ENCODE results near the gene UBE2J1.
"Not testable (repeated sequence)": the region's sequence is repeated elsewhere in the genome, so short reads cannot be mapped to it uniquely, and the experiment has no call there.

The UBE2J1 gene, protein sequence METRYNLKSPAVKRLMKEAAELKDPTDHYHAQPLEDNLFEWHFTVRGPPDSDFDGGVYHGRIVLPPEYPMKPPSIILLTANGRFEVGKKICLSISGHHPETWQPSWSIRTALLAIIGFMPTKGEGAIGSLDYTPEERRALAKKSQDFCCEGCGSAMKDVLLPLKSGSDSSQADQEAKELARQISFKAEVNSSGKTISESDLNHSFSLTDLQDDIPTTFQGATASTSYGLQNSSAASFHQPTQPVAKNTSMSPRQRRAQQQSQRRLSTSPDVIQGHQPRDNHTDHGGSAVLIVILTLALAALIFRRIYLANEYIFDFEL

DNA sequence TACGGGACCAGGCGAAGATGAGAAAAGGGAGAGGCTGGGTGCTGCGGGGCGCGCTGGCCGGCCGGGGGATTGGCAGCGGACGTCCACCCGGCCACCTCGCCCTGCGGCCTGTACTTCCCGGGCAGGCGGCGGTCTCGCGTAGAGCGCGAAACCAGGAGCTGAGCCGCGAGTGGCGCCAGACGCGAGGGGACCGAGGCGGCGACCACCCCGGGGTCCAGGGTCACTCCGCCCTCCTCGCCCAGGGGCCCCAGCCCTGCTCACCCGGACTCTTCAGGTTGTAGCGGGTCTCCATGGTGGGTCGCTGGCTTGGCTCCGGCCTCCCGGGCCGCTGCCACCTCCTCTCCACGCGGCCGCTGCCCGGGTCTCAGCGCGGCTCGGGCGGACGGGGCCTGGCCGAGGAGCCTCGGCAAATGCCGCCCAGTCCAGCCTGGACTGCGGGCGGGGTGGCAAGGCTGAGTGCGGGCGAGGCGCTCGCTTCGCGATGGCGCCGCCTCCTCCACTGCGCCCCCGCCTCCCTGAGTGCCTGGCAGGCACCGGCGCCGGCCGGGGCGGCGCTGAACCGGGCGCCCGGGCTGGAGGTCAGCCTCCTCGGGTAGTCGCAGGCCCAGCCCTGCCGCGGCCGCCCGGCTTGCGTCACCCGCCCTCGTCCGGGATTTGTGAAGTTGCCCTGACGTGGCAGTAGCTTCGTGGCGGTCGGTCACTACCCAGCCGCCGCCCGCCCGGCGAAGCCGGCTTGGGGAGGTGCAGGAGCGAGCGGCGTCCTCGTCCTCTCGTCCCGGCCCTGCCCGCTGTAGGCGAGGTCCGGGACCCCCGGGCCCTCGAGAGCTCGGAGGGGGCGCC lies at the start of gene UBE2J1:
TSS of gene UBE2J1 (minus strand) at position 445 of the 840 bp plus-strand sequence. CDS start at position 292, 153 bp downstream.
- Histone ChIP-seq H3K4me3 (ENCODE audit: low read depth, low read length) (peak within 1 kb of the TSS; percentile 68), H3K9ac (ENCODE audit: low read depth, low read length) (peak within 1 kb of the TSS; percentile 73), H3K4me1 (ENCODE audit: control insufficient read depth, insufficient read depth, low read length) (no peaks in the 10 kb centered on the region), H3K9me3 (ENCODE audit: control insufficient read depth, insufficient read depth, low read length) (no peaks in the 10 kb centered on the region), H3K27me3 (ENCODE audit: control insufficient read depth, insufficient read depth, low read length) (peaks cover 40% of the 10 kb centered on the region), H3K36me3 (ENCODE audit: control insufficient read depth, insufficient read depth, low read length) (no peaks in the 10 kb centered on the region)

DNA sequence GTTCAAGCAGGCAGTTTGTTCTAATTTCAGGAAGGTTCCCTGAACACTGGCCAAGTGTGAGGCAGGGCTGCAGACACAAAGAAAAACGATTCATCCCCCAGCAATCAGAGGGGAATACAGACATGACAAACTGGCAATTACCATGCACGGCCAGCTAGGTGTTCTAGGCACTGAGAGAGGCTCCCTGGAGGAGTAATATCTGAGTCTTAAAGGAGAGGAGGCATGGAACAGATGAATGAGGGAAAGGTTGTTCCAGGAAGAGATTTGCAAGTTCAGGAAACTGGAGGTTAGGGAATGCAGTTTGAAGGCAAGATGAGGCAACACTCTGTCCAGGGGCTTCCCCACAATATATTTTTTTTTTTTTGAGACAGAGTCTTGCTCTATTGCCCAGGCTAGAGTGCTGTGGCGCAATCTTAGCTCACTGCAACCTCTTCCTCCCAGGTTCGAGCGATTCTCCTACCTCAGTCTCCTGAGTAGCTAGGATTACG lies 48.4 kb upstream of the UBE2J1 start:
- Histone ChIP-seq H3K9me3 (ENCODE audit: control insufficient read depth, insufficient read depth, low read length) (no peaks in the 10 kb centered on the region), H3K4me1 (ENCODE audit: control insufficient read depth, insufficient read depth, low read length) (peaks cover 10% of the 10 kb centered on the region), H3K27me3 (ENCODE audit: control insufficient read depth, insufficient read depth, low read length) (no peaks in the 10 kb centered on the region), H3K36me3 (ENCODE audit: control insufficient read depth, insufficient read depth, low read length) (no peaks in the 10 kb centered on the region), H3K4me3 (ENCODE audit: low read depth, low read length) (no peak overlapping the region), H3K9ac (ENCODE audit: low read depth, low read length) (no peak overlapping the region)

DNA sequence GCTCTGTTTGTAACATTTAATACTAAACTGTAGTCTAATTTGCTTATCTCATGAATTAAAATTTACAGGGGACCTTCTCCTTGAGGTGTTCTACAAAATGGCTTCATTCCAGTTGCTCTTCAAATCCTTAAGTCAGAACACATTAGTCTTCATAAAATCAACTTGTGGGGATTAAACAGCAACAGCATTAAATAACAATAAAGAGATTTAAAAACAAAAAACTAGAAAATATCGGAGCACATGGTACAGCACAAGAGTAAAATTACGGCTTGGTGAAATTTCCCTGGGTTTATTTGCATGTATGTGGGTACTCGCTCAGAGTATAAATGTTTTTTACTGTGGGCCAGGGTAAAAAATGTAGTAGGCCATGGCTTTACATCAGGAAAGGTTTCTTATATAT lies 47.5 kb upstream of the UBE2J1 start:
- no peak overlapping the region for H3K9ac ChIP-seq (ENCODE audit: low read depth, low read length)
- no peak overlapping the region for H3K4me3 ChIP-seq (ENCODE audit: low read depth, low read length)

DNA sequence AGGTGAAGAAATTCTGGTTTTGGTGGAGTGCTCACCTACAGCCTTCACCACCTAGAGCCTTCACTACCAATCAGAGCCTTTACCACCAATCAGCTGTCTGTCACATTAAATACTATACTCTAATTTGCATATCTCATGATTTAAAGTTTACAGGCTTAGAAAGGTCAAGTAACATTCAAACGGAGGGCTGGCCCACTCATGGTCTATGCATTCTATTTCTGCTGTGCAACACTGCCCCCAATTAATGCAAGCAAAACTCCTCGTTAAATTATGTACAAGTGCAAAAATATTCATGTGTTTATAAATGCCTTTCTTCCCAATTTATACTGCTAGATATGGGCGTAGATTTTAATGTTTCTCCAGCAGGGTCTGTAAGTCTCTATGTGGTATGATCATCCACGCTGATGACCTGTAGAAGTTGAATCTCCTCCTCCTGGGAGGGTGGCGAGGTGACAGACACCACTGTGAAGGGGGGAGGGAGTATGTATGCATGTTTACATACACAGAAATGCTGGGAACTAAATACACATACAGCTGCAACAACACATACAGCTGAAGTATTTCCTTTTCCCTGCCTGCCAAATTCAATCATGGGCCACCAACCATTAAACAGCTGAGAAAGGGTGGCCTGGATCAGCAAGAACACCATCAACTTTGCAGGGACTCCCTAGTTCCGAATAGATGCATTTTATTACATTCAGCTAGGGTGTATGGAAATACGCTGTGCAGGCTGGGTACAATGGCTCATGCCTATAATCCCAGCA lies 46.4 kb upstream of the UBE2J1 start:
- no peaks in the 10 kb centered on the region for H3K4me1 ChIP-seq (ENCODE audit: control insufficient read depth, insufficient read depth, low read length)
- no peaks in the 10 kb centered on the region for H3K9me3 ChIP-seq (ENCODE audit: control insufficient read depth, insufficient read depth, low read length)
- H3K4me3 ChIP-seq (ENCODE audit: low read depth, low read length), result no peak overlapping the region
- H3K9ac ChIP-seq (ENCODE audit: low read depth, low read length), result no peak overlapping the region
- no peaks in the 10 kb centered on the region for H3K36me3 ChIP-seq (ENCODE audit: control insufficient read depth, insufficient read depth, low read length)
- no peaks in the 10 kb centered on the region for H3K27me3 ChIP-seq (ENCODE audit: control insufficient read depth, insufficient read depth, low read length)

More for the DNA sequence above, 47.5 kb upstream of the UBE2J1 start:
- H3K36me3 ChIP-seq (ENCODE audit: control insufficient read depth, insufficient read depth, low read length), result no peaks in the 10 kb centered on the region
- no peaks in the 10 kb centered on the region for H3K27me3 ChIP-seq (ENCODE audit: control insufficient read depth, insufficient read depth, low read length)
- H3K4me1 ChIP-seq (ENCODE audit: control insufficient read depth, insufficient read depth, low read length), result peaks cover 3% of the 10 kb centered on the region
- H3K9me3 ChIP-seq (ENCODE audit: control insufficient read depth, insufficient read depth, low read length), result no peaks in the 10 kb centered on the region

DNA sequence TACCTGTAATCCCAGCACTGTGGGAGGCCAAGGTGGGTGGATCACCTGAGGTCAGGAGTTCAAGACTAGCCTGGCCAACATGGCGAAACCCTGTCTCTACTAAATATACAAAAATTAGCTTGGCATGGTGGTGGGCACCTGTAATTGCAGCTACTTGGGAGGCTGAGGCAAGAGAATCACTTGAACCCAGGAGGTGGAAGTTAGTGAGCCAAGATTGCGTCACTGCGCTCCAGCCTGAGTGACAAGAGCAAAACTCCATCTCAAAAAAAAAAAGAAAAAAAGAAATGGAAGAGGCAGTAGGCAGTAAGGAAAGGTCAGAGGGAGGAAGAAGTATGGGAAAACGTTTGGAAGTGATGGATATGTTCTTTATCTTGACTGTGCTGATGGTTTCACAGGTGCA lies 45.4 kb upstream of the UBE2J1 start:
- not testable (repeated sequence) for H3K9ac ChIP-seq (ENCODE audit: low read depth, low read length); H3K4me3 ChIP-seq (ENCODE audit: low read depth, low read length); H3K9me3 ChIP-seq (ENCODE audit: control insufficient read depth, insufficient read depth, low read length); H3K4me1 ChIP-seq (ENCODE audit: control insufficient read depth, insufficient read depth, low read length); H3K27me3 ChIP-seq (ENCODE audit: control insufficient read depth, insufficient read depth, low read length); H3K36me3 ChIP-seq (ENCODE audit: control insufficient read depth, insufficient read depth, low read length)

DNA sequence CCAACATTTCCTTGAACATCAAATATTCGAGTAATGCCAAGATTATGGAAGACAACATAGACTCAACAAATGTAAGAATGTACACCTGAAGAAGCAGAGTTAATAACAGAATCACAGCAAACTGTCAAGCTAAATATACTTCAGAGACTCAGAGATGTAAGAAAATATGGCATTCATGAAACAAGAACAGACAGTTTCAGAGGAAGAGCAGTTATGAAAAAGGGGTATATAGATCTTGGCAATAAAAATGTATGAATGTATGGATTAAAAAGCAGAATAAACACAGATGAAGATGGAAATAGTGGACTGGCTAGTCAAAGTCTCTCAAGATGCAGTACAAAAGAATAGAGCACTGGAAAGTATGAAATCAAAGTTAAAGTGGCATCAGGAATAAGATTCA lies 41.1 kb upstream of the UBE2J1 start:
- no peak overlapping the region for H3K9ac ChIP-seq (ENCODE audit: low read depth, low read length)
- H3K4me3 ChIP-seq (ENCODE audit: low read depth, low read length), result no peak overlapping the region
- H3K9me3 ChIP-seq (ENCODE audit: control insufficient read depth, insufficient read depth, low read length), result no peaks in the 10 kb centered on the region
- H3K4me1 ChIP-seq (ENCODE audit: control insufficient read depth, insufficient read depth, low read length), result no peaks in the 10 kb centered on the region
- H3K36me3 ChIP-seq (ENCODE audit: control insufficient read depth, insufficient read depth, low read length), result no peaks in the 10 kb centered on the region
- H3K27me3 ChIP-seq (ENCODE audit: control insufficient read depth, insufficient read depth, low read length), result no peaks in the 10 kb centered on the region

DNA sequence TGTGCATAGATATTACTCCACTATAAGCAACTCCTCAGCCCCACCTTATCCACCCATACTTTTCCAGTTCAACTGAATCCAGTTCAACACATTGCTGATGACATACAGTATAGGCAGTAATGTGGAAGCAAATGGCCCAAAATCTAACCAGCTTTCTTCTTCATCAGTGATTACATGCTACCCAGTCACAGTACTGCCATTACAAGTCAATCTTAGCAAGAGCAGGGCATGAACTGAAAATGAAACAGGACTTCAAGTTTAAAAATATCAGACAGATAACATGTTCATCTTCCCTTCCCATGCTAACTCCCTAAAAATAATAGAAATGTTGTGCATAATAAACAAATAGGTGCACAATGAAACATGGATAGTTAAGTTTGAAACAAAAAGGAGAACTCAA lies 40.3 kb upstream of the UBE2J1 start:
- Histone ChIP-seq H3K36me3 (ENCODE audit: control insufficient read depth, insufficient read depth, low read length) (no peaks in the 10 kb centered on the region), H3K27me3 (ENCODE audit: control insufficient read depth, insufficient read depth, low read length) (no peaks in the 10 kb centered on the region), H3K4me3 (ENCODE audit: low read depth, low read length) (no peak overlapping the region), H3K9ac (ENCODE audit: low read depth, low read length) (no peak overlapping the region), H3K4me1 (ENCODE audit: control insufficient read depth, insufficient read depth, low read length) (no peaks in the 10 kb centered on the region), H3K9me3 (ENCODE audit: control insufficient read depth, insufficient read depth, low read length) (no peaks in the 10 kb centered on the region)

DNA sequence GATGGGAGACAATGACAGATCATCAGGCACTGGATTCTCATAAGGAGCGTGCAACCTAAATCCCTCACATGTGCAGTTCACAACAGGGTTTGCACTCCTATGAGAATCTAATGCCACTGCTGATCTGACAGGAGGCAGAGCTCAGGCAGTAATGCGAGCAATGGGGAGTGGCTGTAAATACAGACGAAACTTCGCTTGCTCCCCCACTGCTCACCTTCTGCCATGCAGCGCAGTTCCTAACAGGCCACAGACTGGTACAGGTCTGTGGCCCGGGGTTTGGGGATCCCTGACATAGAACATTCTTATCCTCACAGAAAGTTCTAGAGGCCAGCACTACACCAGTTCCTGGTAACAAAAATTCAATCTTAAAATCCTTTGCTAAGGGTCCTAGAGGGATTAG lies 36.3 kb upstream of the UBE2J1 start:
- Histone ChIP-seq H3K9ac (ENCODE audit: low read depth, low read length) (no peak overlapping the region), H3K27me3 (ENCODE audit: control insufficient read depth, insufficient read depth, low read length) (no peaks in the 10 kb centered on the region), H3K4me3 (ENCODE audit: low read depth, low read length) (no peak overlapping the region), H3K36me3 (ENCODE audit: control insufficient read depth, insufficient read depth, low read length) (peaks cover 5% of the 10 kb centered on the region), H3K4me1 (ENCODE audit: control insufficient read depth, insufficient read depth, low read length) (peaks cover 7% of the 10 kb centered on the region), H3K9me3 (ENCODE audit: control insufficient read depth, insufficient read depth, low read length) (no peaks in the 10 kb centered on the region)

DNA sequence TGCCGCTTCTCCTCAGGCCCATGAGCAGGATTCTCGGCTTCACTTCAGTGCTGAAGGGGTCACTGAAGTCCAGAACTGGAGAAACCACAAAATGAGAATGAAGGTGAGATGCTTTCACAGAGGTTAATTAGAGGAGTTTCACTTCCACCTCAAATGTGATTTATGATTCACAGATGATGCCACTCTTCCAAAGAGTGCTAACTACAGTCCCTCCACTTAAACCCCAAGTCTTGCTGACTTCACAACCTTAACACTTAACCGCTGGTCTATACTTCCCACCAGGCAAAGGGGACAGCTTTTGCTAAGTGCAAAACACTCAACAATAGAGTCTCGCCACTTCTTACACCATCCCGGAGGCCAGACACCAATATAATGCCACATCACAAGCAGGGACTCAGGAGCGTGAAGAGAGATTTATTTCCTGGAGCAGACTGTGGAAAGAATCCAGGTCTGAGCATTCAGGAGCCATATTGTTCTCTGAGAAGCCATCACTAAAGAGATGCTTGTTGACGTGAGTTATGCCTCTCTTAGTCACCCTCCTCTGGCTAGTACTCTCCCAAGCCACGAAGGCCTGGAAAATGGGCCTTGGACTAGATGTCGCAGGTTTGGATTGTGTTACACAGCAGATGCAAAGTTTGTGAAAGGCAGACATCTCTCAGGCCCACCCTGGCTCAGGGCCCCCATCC lies 35.1 kb upstream of the UBE2J1 start:
- no peaks in the 10 kb centered on the region for H3K27me3 ChIP-seq (ENCODE audit: control insufficient read depth, insufficient read depth, low read length)
- H3K9me3 ChIP-seq (ENCODE audit: control insufficient read depth, insufficient read depth, low read length), result no peaks in the 10 kb centered on the region
- peaks cover 5% of the 10 kb centered on the region for H3K36me3 ChIP-seq (ENCODE audit: control insufficient read depth, insufficient read depth, low read length)
- H3K4me3 ChIP-seq (ENCODE audit: low read depth, low read length), result no peak overlapping the region
- peaks cover 7% of the 10 kb centered on the region for H3K4me1 ChIP-seq (ENCODE audit: control insufficient read depth, insufficient read depth, low read length)
- H3K9ac ChIP-seq (ENCODE audit: low read depth, low read length), result no peak overlapping the region

DNA sequence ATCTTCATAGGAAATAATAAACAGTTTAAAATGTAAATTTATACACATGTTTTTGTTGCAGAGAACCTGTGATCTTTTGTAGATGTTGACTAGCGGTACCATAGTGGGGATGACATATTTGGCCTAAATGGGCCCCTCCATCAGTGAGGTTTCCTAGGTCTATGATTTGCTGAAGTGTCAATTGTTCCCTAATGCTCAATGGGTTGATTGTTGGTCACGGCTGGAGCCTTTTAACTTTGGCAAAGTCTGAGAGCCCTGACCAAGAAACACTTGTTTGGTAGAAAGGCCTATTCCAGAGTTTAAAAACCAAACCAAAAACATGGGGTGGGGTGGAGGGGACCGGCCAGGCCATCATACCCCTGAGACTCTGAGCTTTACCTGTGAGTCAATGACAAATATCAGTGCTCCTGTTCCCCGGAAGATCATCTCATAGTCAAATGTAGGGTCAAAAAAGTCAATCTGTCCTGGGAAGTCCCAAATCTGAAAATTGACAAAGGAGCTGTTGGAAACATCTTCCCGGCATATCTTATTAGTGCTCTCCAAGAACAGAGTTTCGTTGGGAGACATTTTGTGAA lies 34.5 kb upstream of the UBE2J1 start:
- no peaks in the 10 kb centered on the region for H3K9me3 ChIP-seq (ENCODE audit: control insufficient read depth, insufficient read depth, low read length)
- no peaks in the 10 kb centered on the region for H3K27me3 ChIP-seq (ENCODE audit: control insufficient read depth, insufficient read depth, low read length)
- H3K36me3 ChIP-seq (ENCODE audit: control insufficient read depth, insufficient read depth, low read length), result peaks cover 5% of the 10 kb centered on the region
- no peak overlapping the region for H3K9ac ChIP-seq (ENCODE audit: low read depth, low read length)
- H3K4me1 ChIP-seq (ENCODE audit: control insufficient read depth, insufficient read depth, low read length), result peaks cover 7% of the 10 kb centered on the region
- H3K4me3 ChIP-seq (ENCODE audit: low read depth, low read length), result no peak overlapping the region

DNA sequence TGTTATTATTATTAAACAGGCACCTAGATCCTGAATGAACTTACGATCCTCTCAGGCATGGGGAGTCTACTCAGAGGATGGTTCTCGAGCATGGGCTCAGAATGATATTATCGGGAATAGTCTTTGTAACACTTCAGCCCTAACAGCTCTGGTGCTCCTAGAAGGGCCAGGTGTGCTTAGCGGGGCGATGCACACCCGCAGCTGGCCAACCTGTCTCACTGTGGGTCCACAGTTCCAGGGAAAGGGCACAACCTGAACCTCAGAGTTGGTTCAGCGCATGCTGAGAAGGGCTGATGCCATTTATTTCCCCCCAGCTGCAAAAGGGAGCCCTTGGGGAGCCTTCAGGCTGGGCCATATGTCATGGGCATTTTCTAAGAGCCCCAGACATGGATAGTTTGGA lies 33.3 kb upstream of the UBE2J1 start:
- no peak overlapping the region for H3K9ac ChIP-seq (ENCODE audit: low read depth, low read length)
- H3K36me3 ChIP-seq (ENCODE audit: control insufficient read depth, insufficient read depth, low read length), result peaks cover 5% of the 10 kb centered on the region
- H3K27me3 ChIP-seq (ENCODE audit: control insufficient read depth, insufficient read depth, low read length), result no peaks in the 10 kb centered on the region

More for the DNA sequence above, 33.3 kb upstream of the UBE2J1 start:
- Histone ChIP-seq H3K4me3 (ENCODE audit: low read depth, low read length) (no peak overlapping the region), H3K9me3 (ENCODE audit: control insufficient read depth, insufficient read depth, low read length) (no peaks in the 10 kb centered on the region), H3K4me1 (ENCODE audit: control insufficient read depth, insufficient read depth, low read length) (peaks cover 7% of the 10 kb centered on the region)

Data from iPS-15b (cell line).